Measurements from ENCODE around the gene CCSER1.
"Not testable (repeated sequence)": the region's sequence is repeated elsewhere in the genome, so short reads cannot be mapped to it uniquely, and the experiment has no call there.

The CCSER1 gene

DNA sequence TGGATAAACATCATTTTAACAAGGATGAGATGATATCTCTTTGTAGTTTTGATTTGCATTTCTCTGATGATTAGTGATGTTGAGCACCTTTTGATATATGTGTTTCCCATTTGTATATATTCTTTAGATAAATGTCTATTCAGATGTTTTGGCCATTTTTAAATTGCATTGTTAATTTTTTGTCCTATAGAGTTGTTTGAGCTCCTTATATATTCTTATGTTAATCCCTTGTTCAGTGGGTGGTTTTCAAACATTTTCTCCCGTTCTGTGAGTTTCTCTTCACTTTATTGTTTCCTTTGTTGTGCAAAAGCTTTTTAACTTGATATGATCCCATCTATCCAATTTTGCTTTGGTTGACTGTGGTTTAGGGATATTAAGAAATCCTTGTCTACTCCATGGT lies 606.0 kb downstream of the CCSER1 start:
- no peak for DNase-seq

DNA sequence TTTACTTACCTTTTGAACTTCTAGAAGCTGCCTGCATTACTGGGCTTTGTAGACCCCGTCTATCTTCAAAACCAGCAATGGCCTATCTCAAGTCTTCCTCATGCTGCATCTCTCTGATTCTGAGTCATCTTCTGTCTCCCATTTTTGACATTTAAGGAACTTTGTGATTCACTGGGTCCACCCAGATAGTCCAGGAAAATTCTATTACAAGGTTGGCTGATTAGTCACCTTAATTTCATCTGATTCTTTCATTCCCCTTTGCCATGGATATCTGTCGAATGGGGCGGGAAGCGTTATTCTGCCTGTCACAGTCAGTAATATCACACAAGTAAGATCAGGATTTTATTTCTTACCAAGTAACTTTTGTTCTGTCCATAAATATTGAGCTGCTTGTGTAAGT lies 618.0 kb downstream of the CCSER1 start:
- DNase-seq = no peak

DNA sequence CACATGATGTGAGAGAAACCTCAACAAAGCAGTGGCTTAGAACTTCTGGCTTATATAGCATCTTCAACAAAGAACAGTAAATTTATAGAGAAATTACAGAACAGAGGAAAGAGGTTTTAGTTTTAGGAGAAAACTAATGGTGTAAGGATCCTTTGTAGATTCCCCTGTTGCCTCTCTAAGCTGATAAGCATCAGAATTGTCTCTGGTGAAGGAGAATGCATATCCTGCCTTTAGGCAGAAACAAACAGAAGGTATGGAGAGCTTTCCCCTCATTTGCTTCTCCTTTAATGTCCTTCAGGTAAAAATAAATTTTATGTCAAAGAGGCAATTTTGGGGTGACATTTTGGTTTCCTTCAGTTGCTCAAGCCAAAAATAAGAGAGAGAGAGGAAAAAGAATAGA lies 625.9 kb downstream of the CCSER1 start:
- no peak for DNase-seq

DNA sequence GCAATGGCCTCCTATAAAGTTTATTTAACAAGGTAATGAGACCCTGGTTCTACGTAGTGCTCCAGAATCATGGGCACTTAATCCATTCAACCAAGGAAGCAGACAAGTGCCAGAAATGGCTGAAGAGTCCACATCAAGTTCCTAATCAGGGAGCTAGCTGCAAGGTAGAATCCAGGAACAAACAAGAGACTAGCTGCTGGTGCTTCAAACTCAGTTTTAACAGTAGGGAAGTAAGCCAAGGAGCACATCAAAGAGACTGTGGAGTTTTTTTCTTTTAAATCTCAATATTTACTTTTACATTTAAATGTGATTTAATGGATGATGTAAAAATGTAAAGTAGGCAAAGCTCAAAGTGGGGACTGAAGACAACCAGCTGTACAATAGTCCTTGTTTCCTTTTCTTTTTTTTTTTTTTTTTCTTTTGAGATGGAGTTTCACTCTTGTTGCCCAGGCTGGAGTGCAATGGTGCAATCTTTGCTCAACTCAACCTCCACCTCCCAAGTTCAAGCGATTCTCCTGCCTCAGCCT lies 630.4 kb downstream of the CCSER1 start:
- no peak for DNase-seq

DNA sequence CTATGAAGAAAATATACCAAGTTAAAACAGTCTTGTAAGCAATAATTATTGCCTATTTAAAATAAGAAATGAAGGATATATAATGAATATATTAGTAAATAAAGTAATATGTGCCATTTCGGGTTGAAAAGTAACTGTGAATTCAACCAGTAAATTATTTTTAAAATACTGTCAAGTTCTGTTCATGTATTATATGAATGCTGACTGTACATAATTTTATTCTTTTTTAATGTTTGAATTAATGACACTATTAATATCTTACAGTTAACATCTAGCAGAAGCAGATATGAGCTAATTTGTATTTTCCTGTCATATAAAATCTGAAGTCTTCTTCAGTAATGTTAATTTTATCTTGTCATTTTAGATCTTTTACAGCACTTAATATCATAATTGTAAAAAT lies 632.9 kb downstream of the CCSER1 start:
- DNase-seq = no peak

DNA sequence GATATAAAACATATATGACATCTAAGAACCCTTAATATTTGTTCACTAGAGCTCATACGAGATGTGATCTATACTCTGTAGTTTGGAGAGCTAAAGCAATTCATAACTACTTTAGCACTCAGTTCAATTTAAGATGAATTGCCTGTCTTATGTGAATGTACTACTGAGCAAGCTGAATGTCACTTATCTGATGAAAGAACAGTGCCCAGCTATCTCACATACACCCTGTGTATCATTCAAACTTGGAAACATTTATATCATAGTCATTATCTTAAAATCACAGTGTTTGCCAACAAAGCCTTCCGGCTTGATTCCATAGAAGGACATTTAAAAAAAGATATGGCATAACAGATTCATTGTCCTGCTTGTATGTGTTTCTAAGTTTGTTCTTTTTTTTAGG lies 639.6 kb downstream of the CCSER1 start:
- DNase-seq = no peak

DNA sequence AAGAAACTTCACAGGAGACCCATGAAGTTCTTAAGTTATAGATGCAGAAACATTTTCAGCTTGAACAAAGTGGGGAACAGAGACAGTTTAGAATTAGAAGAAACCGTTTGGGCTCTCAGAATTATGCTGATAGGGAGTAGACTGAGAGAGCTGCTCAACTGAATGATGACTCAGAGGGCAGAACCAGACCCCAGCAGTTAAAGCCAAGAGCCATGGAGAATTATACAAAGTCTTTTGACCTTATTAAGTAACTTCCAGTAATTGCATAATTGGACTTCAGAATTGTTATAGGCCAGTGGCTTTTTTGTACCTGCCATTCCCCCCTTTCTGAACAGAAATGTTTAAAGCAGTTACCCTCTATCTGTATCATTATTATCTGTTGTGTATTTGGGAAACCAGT lies 642.1 kb downstream of the CCSER1 start:
- no peak for DNase-seq

DNA sequence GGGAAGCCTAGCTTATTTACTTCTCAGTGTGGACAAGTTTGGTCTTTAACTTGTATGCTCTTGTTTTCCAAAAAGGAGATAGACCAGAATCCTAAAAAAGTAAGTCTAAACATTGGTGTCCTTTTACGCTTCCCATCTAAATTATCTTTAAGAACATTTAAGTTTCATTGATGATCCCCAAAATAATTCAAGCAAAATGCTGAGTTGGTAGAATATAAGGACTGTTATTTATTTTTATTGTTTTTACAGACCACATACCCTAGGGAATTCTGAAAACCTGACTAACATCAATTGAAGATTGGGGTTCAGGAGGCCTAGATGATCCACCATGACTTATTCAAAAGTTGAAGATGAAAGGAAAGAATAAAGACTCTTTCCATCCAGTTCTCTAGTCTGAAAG lies 653.0 kb downstream of the CCSER1 start:
- no peak for DNase-seq

DNA sequence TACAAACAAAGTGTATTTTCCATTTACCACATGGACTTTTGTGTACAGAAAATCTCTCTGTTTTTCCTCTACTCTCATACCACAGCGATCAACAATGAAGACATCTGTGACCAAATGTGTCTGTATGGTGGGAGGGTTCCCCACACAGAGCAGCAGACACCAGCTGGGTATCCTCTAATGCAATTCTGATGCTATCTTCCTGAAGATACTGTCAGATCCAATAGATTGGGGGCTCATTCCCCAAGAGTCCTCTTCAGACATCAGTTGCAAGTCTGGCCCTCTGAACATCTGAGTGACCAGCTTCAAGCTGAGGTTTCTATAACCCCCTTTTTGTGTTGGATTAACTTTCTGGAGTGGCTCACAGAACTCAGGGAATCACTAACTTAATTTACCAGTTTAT lies 659.4 kb downstream of the CCSER1 start:
- no peak for DNase-seq

DNA sequence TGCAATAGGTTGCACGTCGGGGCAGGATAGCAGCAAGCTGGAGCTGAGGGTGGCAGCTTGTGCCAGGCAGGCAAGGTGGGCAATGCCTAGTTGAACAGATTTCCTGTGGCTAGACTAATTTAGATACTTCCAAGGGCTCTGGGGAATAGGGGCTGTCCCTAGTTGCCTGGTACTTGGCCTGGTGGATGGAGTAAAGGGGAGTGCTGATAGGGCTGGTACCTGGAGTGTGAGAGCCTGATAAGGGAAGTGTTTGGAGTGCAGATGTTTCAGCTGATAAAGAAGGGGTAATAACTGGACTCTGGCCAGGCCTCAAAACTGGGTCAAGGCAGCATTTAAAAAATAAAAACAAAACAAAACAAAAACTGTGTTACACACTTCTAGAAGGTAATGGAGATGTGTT lies 665.5 kb downstream of the CCSER1 start:
- DNase-seq = no peak

DNA sequence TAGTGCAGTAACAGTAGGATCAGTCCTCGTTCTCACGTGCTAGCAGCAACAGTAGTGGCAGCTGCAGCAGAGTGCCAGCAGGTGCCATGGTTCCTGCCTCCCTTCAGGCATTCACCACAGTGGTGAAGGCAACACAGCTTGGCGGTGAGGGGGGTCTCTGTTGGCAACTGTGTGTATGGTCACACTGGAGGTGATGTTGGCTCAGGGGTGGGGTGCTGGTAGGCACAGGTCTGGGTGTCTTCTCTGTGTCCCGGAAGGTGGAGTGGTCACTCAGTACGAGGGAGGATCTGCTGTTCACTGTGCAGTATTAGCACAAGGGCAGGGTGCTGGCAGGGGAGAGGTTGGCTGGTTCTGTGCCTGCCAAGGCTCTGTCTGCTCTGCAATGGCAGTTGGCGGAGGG lies 671.8 kb downstream of the CCSER1 start:
- DNase-seq = no peak

DNA sequence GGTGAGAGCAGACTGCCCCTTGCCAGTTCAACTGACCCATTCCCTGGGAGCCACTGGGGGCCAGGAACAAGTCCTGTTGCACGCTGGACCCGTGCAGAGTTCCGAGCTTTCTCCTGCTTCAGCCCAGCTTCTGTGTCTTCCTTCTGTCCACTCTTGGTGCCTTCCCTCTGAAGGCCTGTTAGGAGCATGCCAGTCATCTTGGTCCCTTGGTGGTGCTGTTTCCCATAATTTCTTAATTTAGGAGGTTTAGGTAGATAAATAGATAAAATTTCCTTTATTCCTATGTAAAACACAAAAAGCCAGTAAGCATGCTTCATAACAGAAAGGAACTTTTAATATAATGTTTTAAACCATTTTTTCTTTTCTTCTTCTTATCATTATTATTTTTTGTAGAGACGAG lies 672.7 kb downstream of the CCSER1 start:
- no peak for DNase-seq

DNA sequence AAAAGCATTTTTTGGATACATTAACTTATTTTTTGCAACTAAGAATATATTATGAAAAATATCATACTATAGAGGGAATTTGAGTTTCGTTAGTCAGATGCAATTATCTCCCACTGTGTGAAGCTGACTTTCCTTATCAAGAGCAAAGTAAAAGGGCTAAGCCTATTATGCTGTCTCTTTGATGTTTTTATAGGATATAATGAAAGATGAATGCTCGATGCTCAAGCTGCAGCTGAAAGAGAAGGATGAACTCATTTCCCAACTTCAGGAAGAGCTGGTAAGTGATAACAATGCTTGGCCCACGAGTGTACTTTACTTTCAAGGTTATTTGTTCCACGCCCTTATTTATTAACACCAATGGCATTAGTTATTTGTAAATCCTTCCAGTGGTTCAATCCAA lies 688.4 kb downstream of the CCSER1 start:
- no peak for DNase-seq

DNA sequence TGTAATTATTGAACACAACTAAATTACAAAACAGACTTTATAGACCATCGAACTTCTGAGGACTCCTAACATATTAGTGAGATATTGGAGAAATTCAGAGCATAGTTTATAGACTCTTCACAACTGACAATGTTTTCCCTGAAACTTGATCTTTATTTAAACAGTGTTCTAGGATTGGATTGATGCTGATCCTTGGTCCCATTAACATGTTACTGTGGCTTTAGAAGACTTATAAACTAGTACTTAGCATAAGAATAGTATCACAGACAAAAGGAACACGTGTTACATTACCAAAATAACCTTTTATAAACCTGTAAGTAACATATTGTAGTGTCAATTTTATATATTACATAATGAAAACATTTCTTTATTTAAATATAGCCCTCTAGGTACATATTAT lies 689.6 kb downstream of the CCSER1 start:
- no peak for DNase-seq

DNA sequence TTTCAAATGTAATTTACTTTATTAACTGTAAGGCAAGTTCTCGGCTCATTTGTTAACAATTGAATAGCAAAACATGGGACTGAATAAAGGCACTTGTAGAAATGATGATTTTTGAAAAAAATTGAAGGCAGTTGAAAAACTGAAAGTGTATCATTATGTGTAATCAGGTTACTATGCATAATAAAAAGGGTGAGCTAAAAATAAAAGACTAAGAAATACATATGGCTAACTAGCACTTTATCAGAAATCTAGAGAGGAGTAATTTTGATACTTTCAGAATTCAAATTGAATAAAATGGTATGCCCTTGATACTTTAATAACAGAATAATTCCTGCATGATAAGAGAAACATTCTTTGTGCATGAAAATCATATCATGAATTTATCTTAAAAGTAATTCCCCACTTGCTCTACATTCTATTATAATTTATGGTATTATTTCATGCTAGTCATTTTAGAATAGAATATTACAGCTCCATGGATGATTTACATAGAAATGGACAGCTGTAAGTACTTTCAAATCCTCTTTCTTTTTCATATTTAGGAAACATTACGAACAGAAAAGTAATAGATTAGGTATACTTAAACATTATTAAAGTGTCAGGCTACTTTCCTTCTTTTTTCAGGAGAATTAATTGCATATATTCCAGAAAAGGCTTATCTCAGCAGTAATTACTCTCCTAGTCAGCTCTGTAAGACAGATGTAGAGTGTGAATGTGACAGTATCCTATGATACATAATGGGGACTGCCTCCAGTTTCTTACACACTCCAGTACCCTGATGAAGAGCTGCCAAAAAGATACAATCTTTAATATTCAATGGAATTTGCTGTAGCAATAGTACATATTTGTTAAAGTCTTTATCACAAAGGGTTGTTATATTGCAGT lies 697.3 kb downstream of the CCSER1 start:
- DNase-seq = no peak

DNA sequence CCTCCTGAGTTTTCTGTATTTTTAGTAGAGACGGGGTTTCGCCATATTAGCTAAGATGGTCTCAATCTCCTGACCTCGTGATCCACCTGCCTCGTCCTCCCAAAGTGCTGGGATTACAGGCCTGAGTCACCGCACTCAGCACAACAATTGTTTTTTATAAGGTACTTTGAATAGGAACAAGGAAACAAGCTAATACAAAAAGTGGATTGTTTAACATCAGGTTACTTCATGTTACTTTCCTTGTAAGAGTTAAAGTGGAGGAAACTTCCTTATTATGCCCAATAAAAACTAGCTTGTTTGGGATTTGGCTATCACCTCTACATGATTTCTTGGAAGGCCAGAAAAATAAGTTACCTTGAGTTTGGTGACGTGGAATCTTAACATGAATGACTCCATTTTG lies 698.7 kb downstream of the CCSER1 start:
- no peak for DNase-seq

DNA sequence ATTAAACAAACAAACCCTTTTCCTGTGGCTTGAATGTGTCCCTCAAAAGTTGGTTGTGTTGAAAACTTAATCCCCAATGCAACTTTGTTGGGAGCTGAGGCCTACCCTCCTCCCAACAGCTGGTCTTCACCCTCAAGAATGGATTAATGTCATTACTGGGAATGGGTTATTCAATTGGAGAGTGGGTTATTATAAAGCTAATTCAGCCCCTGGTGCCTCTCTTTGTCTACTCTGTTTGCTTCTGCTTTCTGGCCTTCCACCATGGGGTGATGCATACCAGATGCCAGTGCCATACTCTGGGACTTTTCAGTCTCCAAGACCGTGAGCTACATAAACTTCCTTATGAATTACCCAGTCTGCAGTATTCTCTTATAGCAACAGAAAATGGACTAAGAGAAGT lies 706.5 kb downstream of the CCSER1 start:
- no peak for DNase-seq

DNA sequence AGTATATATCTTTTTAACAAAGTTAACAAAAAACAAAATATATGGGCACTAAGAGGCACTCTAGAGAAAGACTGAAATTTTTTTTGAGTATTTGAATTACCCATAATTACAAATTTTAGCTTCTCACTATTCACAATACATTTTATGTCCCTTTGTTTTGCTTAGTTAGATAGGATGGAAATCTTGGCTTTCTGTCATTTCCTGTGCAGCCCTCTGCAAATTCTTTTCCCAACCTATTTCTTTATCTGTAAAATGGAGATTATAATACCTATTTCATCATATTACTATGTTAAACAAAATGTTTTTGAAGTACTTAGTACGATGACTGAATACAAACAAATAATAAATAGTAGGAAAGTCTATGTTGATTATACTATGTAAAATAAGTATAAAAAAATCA lies 710.0 kb downstream of the CCSER1 start:
- no peak for DNase-seq

DNA sequence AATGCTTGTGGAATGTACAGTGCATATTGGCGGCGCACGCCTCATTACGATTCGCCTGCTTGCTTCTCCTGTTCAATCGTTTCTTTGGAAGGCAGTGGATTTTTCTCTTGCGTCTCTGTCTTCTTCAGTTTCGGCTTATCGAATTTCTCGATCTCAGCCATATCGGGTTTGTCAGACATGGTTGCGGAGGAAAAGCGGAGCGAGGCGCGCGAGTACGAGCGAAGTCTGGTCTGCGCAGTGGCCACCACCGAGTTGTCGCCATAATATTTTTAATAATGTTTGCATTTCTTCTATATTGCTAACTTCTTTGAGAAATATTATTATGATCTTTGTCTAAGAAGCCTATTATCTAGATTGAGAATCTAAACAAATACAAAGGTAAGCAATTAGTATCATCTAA lies 711.7 kb downstream of the CCSER1 start:
- DNase-seq = not testable (repeated sequence)

DNA sequence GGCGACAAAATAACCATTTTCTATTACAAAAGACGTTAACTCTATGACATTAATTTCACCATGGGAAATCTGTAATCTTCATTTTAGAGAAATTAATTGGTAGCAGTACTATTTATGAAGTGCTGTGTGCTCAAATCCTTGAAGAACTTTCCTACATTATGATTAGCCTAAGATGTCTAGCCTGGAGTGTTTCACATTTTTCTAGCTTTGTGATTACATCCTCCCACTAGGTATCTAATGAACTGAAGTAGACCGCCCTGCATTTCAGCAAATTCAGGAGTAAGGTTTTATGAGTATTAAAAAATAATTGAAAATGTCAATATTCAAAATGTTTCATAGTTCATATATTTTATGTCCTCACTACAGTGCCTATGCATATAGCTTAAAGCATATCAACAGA lies 713.1 kb downstream of the CCSER1 start:
- DNase-seq = no peak

DNA sequence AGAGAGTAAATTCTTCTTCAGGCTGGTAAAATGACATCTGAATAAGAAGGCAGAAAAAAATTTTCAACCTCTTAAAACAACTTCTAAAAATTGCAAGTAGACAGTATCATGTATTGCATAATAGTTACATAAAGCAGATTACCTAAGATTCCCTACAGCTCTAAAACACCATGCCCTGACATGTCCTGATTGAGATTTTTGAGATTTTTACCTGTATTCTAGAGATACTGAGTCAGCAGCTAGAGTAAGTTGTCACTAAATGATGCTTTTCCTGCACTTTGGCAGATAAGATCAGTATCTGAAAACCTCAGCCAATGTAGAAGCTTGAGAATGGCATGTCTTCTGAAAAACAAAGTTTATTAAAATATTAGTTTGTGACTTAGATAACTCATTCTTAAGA lies 713.6 kb downstream of the CCSER1 start:
- DNase-seq = no peak

DNA sequence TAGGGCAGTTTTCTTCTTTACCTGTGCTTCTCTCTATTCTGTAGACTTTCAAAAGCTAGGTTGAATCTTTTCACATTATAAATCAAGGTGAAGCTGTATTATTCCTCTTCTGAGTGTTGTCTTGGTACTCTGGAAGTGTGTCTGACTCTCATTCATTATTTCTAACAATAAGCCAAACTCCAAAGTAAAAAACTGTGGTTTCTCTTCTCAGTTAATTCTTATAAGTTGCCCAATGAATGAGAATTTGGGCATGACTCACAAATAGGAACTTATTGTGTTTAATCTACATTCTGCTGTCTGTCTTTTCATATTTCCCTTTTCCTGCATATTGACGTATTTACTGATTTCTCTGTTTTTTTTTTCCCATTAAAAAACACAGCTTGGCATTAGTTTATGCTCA lies 714.5 kb downstream of the CCSER1 start:
- DNase-seq = no peak

DNA sequence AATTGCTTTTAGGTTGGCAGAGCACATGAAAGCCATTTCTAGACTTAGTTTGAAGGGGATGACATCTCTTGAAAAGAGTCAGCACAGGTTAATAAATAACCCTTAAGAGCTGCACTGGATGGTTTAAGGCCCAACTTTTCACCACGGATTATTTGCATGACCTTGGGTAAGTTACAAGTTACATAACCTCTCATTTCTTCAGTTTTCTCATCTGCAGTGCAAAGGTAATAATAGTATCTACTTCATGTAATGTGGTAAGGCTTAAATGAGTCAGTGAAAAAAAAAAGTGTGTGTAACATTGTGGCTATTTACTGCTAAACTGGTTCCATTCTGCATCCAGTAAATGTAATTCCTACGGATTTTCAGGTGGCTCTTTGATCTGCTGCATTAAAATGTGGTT lies 715.8 kb downstream of the CCSER1 start:
- DNase-seq = no peak

DNA sequence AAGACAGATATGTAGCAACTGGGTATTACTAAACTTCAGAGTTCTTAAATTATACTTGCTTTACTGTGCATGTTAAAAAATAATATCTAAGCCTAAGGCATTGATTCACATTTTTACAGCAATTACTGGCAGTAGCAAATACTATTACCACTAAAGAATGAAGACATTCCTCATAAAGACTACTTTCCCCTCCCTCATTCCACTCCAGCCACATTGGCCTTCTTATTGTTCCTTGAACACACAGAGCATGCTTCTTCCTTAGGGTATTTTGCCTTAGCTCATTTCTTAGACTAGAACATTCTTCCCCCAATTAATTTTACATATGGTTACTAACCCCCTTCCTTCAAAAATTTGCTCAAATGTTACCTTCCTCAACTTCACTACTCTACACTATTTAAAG lies 717.0 kb downstream of the CCSER1 start:
- DNase-seq = no peak

DNA sequence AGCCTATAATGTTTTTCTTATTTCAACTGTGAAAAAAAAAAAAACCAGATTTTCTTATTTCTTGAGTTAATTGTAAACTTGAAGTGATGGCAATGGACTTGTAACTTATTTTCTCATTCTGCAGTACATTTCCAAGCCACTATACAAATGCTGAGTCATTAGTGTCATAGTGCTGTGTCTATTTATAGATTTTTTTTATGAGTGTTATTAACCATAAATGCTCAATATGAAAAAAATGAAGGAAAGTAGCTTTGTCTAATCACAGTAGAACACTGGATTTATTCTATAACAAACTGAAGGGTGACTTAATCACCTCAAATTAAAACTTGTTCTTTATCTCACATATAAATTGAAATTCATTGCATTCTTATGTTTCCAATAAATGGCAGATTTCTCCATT lies 718.6 kb downstream of the CCSER1 start:
- DNase-seq = no peak
